GM19372 (cell line): Measurements from ENCODE around the gene USP3.

Experiments
- ATAC-seq: cut with Tn5 transposase; IDR thresholded peaks from one replicate; pipeline ENCODE4 v1.9.1; 2021; ENCODE audit warnings: mild to moderate bottlenecking, low read depth, moderate library complexity; ENCODE audit not compliant: unreplicated experiment

USP3 gene

DNA sequence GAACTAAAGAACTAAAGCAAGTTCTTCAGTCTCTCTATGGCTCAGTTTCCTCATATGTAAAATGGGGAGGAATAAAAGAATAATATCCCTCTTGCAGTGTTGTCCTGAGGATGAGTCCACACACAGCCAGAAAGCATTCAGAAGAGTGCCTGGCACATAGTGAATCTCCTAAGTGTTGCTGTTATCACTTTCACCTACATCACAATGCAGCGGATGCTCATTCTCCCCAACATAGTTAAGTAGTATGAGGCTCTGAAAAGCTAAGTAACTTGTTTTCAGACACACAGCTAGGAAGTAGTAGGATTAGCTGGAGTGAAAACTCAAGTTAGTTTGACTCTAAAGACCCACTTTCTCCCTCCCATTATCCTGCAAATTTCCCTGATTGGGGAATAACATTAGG is 9.1 kb upstream of the USP3 start:
- no peak for ATAC-seq

DNA sequence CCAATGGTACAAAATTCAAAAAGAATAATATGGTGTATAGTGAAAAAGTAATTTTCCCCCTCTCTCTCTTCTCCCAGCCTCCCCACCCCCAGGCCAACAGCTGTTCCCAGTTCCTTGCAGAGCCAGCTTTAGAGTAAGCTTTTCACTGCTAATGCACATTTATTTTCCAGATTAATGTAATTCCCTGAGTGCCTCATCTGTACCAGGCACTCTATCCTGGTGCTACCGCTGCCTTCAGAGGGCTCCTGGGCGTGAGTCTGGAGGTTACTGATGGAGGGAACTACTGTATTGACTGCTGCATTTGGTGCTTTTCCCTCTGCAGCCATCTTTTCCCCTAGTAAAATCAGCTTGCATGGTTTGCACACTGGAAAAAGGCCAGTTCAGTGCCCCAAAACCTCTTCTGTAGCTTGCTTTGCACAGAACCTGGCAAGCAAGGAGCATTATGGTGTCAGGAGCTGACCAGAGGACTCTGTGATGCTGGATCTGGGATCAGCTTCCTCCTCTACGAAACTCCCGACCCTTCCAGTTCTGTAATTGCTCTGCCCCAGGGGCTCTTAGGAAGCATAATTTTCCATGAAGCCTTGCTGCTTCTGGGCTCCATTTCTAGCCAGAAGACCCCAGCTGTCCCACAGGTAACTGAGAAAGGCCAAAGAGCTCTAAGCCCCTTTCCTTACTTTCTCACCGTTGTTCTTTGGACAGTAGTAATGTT is 8.5 kb upstream of the USP3 start:
- ATAC-seq, result no peak

DNA sequence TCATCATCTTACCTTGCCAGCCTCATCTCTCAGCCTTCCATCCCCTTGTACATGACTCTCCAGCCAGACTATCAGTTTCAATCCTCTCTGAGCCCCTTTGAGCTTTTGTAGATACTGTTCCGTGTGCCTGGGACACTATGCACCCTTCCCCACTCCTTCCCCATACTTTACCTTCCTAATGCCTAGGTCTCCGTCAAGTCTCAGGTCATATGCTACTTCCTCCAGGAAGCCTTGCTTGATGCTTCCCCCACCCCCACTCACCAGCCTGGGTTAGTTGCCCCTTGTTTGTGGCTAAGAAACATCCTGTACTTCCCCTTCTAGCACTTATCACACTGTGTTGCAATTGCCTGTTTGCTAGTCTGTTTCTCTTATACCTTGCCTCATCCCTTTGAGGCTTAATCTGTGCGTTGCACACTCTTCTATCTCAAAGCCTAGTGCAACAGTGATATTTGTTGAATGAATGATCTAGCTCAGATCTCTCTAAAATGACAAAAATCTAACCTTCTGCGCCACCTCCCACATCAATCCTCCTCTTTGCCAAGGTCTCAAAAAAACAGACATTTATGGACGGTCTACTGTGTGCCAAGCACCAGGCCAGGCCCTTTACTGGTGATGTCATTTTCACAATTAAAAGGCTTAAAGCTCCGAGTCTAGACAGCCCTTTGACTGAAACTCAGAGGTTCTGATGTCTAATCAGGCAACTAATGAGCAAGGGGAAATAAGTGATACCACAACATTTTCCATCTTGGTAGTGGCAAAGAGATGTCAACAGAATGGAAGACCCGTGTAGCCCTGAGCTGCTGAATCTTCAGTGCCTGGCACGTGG is 6.5 kb upstream of the USP3 start:
- no peak for ATAC-seq

DNA sequence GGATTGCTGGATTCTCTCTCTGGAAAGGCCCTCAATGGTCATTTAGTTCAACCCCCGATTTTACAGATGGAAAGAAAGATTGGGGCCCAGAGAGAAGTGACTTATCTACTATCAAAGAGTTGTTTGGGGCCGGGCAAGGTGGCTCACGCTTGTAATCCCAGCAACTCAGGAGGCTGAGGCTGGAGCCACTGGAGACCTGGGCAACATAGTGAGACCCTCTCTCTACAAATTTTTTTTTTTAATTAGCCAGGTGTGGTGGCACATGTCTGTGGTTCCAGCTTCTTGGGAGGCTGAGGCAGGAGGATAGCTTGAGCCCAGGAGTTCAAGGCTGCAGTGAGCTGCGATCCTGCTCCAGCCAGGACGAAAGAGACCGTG is 5.2 kb upstream of the USP3 start:
- no peak for ATAC-seq

- no peak for ATAC-seq
Measured at GRCh38 chr15:63499611-63500010, 4.8 kb upstream of the USP3 start.

DNA sequence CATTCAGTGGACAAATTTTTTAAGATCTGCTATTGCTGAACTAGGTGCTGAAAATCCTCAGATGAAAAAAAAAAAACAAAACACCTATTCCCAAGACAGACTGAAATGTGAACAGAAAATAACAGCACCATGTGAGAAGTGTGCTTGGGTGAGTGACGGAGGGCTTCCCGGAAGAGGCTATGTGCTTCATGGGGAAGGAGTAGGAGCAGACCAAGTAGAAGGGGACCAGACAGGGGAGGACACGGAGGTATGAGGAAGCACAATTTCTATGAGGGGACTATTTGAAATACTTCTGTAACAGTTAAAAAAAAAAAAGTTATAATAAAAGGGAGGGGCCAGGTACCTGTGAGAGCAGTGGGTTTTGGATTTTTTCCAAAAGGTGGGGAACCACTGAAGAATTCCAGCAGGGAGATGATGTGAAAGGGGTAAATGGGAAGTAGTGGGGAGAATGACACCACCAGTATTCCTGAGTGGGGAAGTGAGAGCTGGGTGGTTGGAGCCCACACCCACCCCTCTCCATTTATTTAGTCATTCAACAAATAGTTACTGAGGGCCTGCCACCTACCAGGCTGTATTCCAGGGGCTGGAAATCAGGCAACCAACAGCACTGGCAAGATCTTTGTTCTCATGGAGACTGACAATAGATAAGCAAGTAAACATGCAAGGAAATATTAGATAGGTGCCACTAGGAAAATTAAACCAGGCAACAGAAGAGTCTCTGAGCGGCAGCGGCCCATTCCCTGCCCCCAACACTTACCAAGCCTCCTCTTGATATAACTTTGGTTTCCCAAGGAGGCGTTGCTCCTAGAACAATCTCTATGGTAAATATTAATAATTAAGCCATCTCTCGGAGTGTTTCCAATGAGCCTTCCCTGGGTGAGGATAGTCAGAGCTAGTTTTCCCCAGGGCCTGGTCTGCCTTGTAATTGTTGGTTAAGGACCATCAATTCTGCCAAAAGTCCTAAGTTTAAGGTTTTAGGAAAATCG is 3.8 kb upstream of the USP3 start:
- ATAC-seq, result no peak

DNA sequence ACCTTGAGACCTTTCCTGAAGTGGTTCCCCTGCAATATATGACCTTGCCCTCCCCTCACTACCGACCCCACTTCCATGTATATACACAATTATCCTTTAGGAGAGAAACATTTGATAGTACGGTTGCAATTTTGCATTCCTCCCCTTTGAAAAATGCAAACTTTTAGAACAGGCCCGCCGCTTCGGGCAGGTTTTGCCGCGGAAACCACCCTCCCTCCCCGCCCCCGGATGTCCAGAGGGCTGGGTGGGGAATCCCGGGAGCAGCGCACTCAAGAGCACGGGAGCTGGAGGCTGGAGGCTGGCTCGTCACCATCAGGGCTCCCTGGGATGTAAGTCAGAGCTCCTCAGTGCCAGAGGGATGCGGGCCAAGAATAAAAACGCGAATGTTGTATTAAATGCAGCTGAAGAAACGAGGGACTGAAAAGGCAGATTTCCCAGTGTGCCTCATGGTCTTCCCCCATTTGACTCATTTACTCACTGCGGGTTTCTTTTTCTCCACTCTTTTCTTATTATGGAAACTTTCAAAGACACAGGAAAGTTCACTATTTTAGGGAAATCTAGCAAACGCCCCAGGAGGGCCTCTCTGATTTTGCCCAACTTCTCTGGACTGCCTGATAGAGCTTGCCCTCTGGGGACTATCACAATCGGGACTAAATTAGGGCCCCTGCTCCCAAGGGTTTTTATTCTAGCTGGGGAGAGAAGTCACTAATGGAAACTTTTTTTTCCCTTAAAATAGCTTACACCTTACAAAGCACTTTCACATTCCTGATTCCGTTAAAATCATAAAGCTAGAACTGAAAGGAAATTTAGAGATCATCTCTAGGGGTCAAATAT is 2.9 kb upstream of the USP3 start:
- ATAC-seq, result no peak

DNA sequence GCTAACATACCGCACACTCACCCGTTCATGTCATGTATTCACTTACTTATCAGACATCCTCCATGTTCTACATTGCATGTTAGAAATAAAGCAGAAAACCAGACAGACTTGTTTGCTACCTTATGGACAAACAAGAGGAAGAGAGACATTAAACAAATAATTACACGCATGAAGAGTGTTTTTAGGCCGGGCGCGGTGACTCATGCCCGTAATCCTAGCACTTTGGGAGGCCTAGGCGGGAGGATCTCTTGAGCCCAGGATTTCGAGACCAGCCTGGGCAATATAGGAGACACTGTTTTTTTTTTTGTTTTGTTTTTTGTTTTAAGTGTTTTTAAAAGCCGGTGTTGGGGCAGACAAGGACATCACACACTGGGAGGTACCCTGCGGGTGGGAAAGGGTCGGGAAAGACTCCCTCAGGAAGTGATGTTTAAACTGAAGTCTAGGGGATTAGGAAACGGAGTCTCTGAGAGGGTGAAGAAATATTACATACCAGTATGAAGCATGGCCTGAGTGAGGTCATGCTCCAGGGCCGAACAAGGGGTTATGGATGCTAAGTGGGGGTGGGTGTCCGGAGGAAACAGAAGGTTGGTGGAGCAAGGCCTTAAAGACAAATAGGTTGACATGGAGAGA is 2.1 kb upstream of the USP3 start:
- no peak for ATAC-seq

- no peak for ATAC-seq
Measured at GRCh38 chr15:63502843-63503738, 1.3 kb upstream of the USP3 start.

DNA sequence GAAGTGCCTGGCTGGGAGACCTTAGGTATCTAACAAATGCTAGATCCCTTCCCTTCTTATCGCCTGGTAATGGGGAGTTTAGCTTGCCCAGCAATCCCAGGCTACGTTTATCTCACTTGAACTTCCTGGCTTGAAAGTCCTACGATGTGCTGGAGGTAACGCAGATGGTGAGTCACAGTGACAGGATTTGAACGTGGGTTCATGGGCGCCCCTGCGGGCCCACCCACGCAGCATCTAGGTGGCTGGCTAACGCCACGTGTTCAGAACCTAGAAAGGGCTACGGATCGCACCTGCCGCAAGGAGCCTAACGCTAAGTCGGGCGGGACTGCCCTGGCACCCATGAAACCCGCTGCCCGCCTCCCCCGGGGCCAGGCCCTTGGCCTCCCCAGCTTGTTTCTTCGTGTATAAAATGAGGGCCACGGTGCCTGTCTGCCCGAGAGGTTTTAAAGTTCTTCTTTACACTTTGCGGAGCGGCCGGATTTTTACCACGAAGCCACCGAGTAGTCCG is 600 bp upstream of the USP3 start:
- peak; percentile 26 for ATAC-seq

- ATAC-seq, result peak; percentile 3
Measured at GRCh38 chr15:63504979-63505841, 817 bp downstream of the USP3 start.

DNA sequence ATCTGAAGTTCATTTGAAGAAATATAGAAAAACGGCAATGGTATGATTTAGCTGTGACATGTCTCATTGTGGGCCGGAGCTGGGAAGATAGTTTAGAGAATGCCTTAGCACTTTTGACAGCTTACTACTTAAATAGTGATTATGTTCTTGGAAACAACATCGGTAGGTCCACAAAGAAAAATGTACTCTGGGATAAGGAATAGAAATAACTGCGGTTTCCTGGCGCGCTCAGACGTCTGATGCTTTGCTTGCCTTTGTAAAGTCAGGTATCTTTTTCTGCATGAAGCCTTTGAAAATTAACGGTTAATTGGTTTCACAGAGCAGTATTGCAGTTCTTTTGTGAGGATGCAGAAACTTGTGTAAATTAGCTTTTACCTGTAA is 1.4 kb downstream of the USP3 start:
- no peak for ATAC-seq

DNA sequence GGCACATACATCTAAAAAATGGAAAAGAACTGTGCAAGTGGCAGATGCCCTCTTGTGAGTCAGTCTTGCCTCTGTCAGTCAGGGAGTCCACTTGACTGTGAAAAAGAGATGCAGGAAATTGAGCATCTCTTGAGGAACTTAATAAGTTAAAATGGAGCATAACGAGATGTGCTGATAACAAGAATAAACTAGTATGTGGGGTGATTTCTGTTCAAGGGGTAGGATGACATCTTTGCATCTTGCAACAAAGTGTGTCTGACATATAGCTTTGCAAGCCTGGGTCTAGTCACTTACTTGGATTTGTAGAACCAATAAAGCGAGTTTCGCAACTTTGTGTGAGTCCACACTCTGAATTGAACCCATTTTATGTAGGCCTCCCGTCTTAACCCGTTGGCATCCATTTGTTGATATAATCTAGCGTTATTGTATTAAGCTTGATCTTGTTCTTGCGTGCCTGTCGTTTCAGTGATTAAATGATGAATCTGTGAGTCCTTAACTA is 2.2 kb downstream of the USP3 start:
- no peak for ATAC-seq

DNA sequence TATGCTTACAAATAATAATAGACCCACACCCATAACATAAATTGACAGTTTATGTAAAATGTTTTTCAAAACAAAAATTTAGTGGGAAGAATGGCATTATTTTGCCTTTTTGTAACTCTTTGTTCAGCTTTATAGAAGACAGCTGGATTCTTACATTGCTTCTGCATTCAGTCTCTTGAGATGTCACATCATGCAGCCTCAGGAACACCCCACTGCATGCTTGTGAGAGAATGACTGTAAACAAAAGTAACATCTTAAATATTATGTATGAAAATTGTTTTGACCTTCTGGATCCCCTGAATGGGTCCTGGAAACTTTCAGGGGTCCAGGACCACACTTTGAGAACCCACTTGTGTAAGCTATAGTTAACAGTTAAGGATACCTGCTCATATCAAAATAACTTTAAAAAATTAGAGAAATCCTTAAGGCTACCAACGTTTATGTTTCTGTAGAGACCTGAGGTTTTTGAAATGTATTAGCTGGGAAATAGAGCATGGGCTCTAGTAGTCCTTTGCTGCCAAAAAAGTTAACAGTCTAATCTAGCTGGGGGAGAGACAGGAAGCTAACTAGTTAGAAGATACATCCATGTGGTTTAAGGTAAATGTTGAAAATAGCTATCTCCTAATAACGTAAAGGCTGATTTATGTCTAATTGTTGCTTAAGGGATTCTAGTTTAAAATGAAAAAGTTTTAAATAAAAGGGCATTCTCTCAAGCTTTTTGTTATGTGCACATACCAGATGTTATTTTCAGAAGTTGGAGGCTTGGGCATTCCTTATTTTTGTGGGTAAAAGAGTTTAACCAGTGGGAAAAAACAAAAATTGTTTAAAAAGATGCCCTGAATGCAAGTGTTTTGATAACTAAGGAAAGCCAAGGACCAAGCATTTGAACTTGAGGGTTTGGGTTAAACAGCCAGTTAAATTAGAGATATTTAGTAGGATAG is 3.8 kb downstream of the USP3 start:
- ATAC-seq, result no peak

GRCh38 chr15:63509056-63509954 is 4.9 kb downstream of the USP3 start:
- no peak for ATAC-seq
